PFSK-1 (cell line): ENCODE data around the gene KAZN.

Experiments
- FOXP2 ChIP-seq: optimal IDR thresholded peaks from 2 replicates; pipeline ENCODE3; 2011; ENCODE audit warnings: borderline replicate concordance, control low read depth, inconsistent platforms; ENCODE audit not compliant: insufficient read depth; ENCODE audit errors: extremely low read length, extremely low read depth
- POLR2AphosphoS5 ChIP-seq: IDR thresholded peaks from 2 replicates; pipeline ENCODE4 v1.6.1; 2012; ENCODE audit warnings: low read depth, mild to moderate bottlenecking, control low read depth, low read length, moderate library complexity
- SIN3A ChIP-seq: IDR thresholded peaks from 2 replicates; pipeline ENCODE4 v1.6.1; 2012; ENCODE audit warnings: mild to moderate bottlenecking, low read length, moderate library complexity, borderline replicate concordance; ENCODE audit not compliant: insufficient read depth
- TAF1 ChIP-seq: IDR thresholded peaks from 2 replicates; pipeline ENCODE4 v1.6.1; 2012; ENCODE audit warnings: low read length, control low read depth, borderline replicate concordance; ENCODE audit not compliant: insufficient read depth
- TF ChIP-seq, protein P1 (sequence below), 2 experiments: IDR thresholded peaks; 2 replicates each; pipeline versions ENCODE4 v1.6.1 to v1.8.0; 2011 to 2012; ENCODE audit warnings: low read depth in 2 of 2, low read length in 2 of 2, control low read depth in 1 of 2, inconsistent platforms in 1 of 2, mild to moderate bottlenecking in 1 of 2, moderate library complexity in 1 of 2; ENCODE audit not compliant: insufficient read depth in 1 of 2

KAZN gene

DNA sequence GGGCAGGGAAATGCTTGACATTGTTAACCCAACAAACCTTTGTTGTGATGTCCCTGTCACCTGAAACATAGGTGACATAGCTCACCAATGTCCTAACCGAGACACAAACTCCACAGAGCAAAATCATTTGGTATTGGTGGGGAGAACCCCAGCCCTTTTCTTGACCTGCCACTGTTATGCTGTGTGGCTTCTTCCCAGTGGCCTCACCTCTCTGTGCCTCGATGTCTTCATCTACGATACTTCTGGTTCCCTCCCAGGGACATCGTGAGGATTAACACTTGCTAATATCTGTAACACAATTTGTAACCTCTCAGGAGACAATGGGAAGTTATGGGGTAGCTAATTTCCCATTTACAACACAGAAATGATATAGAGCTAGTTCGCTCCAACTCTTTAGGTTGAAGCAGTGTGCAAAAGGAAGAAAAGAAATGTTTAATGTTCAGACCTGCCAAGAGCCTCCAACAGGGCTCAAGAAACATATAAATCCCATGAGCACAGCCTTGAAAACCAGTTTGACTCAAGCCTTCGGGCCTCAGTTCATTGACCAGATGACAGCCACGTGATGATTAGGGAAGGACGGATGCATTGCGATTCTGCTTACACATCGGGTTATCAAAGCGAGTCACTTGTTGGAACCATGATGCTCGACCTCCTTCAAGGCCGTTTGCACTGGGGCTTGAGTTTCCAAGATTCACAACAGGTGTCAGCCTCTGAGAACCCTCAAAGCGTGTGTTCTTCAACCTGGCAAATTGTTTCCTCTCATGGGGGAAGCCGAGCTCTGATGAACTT, 517.3 kb downstream of the KAZN start:
- TF ChIP-seq SIN3A (no peak), FOXP2 (no peak)

DNA sequence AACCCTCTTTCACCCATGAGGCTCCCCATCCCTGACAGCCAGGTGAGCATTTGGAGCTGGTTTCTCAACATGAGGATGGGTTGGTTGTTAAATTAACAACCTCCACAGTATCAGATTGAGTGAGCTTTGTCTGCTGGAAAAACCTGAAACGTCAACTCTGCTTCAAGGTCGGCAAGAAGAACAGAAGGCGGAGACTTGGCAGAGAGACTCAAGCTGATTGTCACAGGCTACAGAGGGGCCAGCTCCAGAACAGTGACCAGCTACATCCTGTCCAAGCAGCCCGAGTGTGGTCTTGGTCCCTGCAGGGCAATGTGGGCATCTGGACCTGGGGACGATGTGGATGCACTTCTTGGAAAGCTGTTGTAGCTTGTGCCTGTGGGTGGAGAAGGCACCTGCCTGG, 518.5 kb downstream of the KAZN start:
- TF ChIP-seq POLR2AphosphoS5: no peak
- TF ChIP-seq SIN3A: no peak
- no peak for TF ChIP-seq TAF1
- TF ChIP-seq FOXP2: no peak
- TF ChIP-seq, protein P1, sequence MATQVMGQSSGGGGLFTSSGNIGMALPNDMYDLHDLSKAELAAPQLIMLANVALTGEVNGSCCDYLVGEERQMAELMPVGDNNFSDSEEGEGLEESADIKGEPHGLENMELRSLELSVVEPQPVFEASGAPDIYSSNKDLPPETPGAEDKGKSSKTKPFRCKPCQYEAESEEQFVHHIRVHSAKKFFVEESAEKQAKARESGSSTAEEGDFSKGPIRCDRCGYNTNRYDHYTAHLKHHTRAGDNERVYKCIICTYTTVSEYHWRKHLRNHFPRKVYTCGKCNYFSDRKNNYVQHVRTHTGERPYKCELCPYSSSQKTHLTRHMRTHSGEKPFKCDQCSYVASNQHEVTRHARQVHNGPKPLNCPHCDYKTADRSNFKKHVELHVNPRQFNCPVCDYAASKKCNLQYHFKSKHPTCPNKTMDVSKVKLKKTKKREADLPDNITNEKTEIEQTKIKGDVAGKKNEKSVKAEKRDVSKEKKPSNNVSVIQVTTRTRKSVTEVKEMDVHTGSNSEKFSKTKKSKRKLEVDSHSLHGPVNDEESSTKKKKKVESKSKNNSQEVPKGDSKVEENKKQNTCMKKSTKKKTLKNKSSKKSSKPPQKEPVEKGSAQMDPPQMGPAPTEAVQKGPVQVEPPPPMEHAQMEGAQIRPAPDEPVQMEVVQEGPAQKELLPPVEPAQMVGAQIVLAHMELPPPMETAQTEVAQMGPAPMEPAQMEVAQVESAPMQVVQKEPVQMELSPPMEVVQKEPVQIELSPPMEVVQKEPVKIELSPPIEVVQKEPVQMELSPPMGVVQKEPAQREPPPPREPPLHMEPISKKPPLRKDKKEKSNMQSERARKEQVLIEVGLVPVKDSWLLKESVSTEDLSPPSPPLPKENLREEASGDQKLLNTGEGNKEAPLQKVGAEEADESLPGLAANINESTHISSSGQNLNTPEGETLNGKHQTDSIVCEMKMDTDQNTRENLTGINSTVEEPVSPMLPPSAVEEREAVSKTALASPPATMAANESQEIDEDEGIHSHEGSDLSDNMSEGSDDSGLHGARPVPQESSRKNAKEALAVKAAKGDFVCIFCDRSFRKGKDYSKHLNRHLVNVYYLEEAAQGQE (IDR thresholded peaks at IDR 0.05; ENCODE audit: insufficient read depth in 1 of 2, low read depth in 2 of 2, low read length in 2 of 2): no peak

DNA sequence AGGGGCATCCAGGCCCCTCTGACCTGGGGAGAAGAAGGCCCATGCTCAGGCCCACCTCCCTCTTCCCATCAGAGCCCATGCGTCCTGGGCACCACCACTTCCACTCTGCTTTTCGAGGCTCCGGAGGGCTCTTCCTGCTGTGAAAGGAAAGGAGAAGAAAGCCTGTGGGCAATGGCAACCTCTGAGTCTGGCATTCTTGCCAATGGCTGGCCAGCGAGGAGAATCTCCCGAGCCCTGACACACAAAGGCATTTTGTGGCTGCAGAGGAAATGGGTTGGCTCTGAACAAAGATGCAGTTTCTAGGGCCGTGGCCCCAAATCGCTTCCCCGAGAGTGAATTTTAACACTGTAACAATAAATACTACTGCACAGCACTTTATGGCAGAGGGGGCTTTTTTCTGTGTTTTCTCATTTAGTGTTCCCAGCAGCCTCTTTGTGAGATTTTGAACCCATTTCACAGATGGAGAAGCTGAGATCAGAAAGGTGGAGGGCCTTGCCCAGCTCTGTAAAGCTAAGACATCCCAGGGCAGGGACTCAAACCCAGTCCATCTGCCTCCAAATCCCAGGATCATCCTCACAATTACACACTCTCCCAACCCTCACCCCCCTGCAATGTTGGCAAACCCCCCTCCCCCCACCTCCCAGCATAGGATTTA, 519.3 kb downstream of the KAZN start:
- no peak for TF ChIP-seq TAF1
- no peak for TF ChIP-seq POLR2AphosphoS5

DNA sequence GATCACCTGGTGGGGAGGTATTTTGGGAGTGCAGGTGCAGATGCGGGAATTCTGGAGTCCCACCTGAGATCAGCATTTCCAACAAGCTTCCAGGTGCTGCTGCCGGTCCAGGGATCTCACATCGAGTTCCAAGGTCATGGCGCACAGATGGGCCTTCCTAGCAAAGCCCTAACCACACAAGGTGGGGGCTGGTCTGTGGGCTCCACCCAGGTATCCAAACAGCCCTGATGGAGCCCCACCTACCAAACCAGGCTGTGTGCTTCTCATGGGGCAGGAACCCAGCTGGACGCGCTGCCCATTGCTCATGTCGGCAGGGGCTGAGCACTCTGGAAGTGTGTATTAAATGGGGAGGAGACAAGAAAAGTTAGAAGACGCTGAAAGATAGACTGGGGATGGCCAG, 520.1 kb downstream of the KAZN start:
- TF ChIP-seq SIN3A (no peak), FOXP2 (no peak), TAF1 (no peak), POLR2AphosphoS5 (no peak)
- TF ChIP-seq, protein P1 (IDR thresholded peaks at IDR 0.05; ENCODE audit: insufficient read depth in 1 of 2, low read depth in 2 of 2, low read length in 2 of 2): no peak

DNA sequence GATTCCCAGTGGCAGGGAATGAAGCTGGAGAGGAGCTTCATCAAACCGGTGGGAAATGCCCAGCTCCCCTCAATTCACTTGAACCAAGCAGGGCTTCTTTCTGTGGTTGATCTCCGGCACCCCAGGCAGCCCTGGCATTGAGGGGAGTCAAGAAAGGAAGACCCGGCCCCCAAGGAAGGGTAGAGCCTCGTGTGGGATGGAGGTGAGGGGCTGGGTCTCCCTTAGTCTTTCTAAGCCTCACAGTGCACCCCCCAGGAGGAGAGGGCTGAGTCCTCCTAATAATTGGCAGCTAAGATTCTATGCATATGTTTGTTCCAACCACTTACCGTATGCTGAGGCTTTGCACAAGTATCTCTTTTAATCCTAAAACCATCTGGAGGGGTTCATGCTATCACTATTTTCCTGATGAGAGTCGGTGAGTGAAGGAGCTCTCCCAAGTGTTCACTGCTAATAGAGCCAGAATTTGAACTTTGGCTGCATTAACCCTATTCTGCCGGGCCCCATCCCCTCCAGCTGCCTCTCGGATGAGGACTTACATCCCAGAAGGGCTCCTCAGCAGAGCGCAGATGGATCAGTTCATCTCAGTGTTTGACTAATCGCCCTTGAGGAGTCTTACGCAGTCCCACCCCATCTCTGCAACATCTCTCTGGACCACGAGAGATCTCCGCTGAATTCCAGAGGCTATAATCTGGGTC, 521.9 kb downstream of the KAZN start:
- TF ChIP-seq TAF1: no peak
- no peak for TF ChIP-seq FOXP2
- TF ChIP-seq, protein P1 (IDR thresholded peaks at IDR 0.05; ENCODE audit: insufficient read depth in 1 of 2, low read depth in 2 of 2, low read length in 2 of 2): no peak
- no peak for TF ChIP-seq POLR2AphosphoS5
- TF ChIP-seq SIN3A: no peak

DNA sequence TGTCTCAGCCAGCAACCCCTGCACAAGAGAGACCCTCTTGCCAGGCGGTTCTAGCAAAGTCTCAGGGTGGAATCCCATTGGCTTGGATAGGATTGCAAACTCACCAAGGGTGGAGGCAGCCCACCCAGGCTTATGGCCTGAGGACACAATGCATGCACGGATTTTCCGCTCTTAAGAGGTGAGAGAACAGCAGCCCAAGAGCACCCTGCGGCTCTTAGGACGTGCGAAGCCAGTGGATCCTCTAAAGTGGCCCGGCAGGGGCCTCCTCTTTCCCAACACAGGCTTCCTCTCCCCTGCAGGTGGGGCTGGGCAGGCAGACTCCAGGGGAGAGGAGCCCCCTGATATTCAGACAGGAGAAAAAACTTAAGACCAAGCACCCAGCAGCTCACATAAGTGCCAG, 523.8 kb downstream of the KAZN start:
- TF ChIP-seq, protein P1 (IDR thresholded peaks at IDR 0.05; ENCODE audit: insufficient read depth in 1 of 2, low read depth in 2 of 2, low read length in 2 of 2): no peak
- TF ChIP-seq FOXP2 (no peak), POLR2AphosphoS5 (no peak), TAF1 (no peak), SIN3A (no peak)
